Measurements from ENCODE around the gene DDX1. TPM values are rescaled to one million over a fixed set of nuclear protein-coding genes. Genes with fewer than 3 reads are reported as not detected.

Gene DDX1
- total and polyA plus RNA-seq, 10 of the 15 experiments (the other 5 are each of a cell fraction or from before 2014, with no cell fraction given) = 53.2 to 134 (median 85.6) TPM

GRCh38 chr2:15664273-15665066 lies 72.8 kb downstream of the DDX1 start:
- H3K9me3 ChIP-seq (replicated peaks; ENCODE audit: control insufficient read depth, insufficient read depth, low read length) = no peaks in the 10 kb centered on the region
- 54% methylated on average over 31 of the region's 31 CpGs for WGBS (ENCODE audit: insufficient coverage, insufficient replicate concordance, low lambda C conversion rate, missing lambda C conversion rate)
- ChIA-PET RAD21 (ENCODE audit: unreplicated experiment) (no interaction called here), SMC1A (ENCODE audit: uncharacterized antibody, unreplicated experiment) (no interaction called here), POLR2A (no interaction called here), CTCF (no interaction called here)
- H3K36me3 ChIP-seq (ENCODE audit: control insufficient read depth in 2 of 2, insufficient read depth in 2 of 2, low read length in 1 of 2) = no peaks in the 10 kb centered on the region
- intact Hi-C loops (cut with micrococcal nuclease; ENCODE audit: unreplicated experiment) (no loop called here), in situ Hi-C loops (cut with MboI) (no loop called here)
- no peak overlapping the region for H3K4me3 ChIP-seq
- no peak overlapping the region for H2AFZ ChIP-seq (ENCODE audit: control insufficient read depth, low read depth, low read length)
- no peaks in the 10 kb centered on the region for H3K4me1 ChIP-seq (ENCODE audit: control insufficient read depth, insufficient read depth, low read length)
- no peak overlapping the region for H3K27ac ChIP-seq (ENCODE audit: control insufficient read depth, insufficient read depth)
- no peaks in the 10 kb centered on the region; a peak in 1 of 4 replicates for H3K27me3 ChIP-seq (replicated peaks in 1 of 2; ENCODE audit: control insufficient read depth in 2 of 2, insufficient read depth in 2 of 2, low read length in 1 of 2)
- no peaks in the 10 kb centered on the region for H4K20me1 ChIP-seq (ENCODE audit: control insufficient read depth, insufficient read depth)
- DNase-seq (ENCODE audit: low read depth, low spot score) (no peak), ATAC-seq (peak; percentile 45; the same call in 2 of the 3 replicates), FAIRE-seq (no peak)
- no peaks in the 10 kb centered on the region for H3K79me2 ChIP-seq (ENCODE audit: control insufficient read depth, insufficient read depth, low read length)
- no peak for TF ChIP-seq HCFC1 (IDR thresholded peaks at IDR 0.05; ENCODE audit: low read length)
- no peak for TF ChIP-seq MEF2B (IDR thresholded peaks at IDR 0.05; ENCODE audit: partially characterized antibody, poor library complexity, severe bottlenecking)
- no peak for TF ChIP-seq EP300 (IDR thresholded peaks at IDR 0.05; ENCODE audit: borderline replicate concordance in 1 of 2, control insufficient read depth in 1 of 2, low read depth in 2 of 2, low read length in 2 of 2)
- H3K4me2 ChIP-seq (ENCODE audit: control insufficient read depth, insufficient read depth) = no peak overlapping the region
- no TSS peak for BruUV-seq (replicated peaks)
- no peak overlapping the region for H3K9ac ChIP-seq (ENCODE audit: control insufficient read depth, insufficient read depth, low read length)

DNA sequence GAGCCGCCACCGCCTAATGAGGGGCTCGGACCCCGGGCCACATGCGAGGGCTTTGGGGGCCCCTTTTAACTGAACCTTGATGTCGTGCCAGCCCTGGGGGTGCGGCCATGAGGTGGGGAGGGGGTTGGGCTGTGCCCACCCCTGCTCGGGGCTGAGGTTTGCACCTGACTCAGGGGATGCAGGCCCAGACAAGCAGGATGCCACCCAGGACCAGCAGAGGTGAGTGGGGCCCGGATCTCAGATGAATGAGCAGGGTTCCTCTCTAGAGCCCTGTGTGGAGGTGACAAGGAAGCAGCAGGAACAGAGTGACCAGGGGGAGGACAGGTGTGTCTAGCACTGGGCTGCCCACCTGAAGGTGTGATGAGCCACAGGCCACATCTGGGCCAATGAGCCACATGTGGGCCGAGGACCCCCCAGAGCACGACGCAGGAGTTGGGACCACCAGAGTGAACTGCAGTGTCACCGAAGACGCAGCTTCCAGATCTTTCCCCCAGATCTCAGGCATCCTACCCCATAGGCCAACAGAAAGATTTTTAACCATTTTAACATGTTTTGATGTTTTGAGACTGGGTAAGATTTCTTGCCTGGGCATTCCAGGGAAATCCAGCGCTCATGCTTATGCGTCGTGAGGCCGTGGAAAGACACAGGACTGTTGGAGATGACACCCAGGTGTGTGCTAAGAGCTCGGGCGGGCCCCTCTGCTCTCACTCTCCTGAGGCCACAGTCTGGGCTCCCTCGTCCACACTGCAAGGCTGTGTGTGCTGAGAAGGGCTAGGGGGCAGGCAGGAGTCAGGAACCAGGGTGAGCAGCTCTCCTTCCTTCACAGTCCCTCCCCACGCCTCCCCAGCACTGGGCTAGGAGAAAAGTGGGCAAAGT lies 73.6 kb downstream of the DDX1 start:
- Histone ChIP-seq H4K20me1 (ENCODE audit: control insufficient read depth, insufficient read depth) (no peaks in the 10 kb centered on the region), H3K9ac (ENCODE audit: control insufficient read depth, insufficient read depth, low read length) (no peak overlapping the region), H3K4me2 (ENCODE audit: control insufficient read depth, insufficient read depth) (no peak overlapping the region), H3K79me2 (ENCODE audit: control insufficient read depth, insufficient read depth, low read length) (no peaks in the 10 kb centered on the region), H3K4me3 (no peak overlapping the region), H3K9me3 (replicated peaks; ENCODE audit: control insufficient read depth, insufficient read depth, low read length) (no peaks in the 10 kb centered on the region), H3K36me3 (ENCODE audit: control insufficient read depth in 2 of 2, insufficient read depth in 2 of 2, low read length in 1 of 2) (no peaks in the 10 kb centered on the region), H3K4me1 (ENCODE audit: control insufficient read depth, insufficient read depth, low read length) (no peaks in the 10 kb centered on the region), H3K27me3 (replicated peaks in 1 of 2; ENCODE audit: control insufficient read depth in 2 of 2, insufficient read depth in 2 of 2, low read length in 1 of 2) (no peaks in the 10 kb centered on the region; a peak in 1 of 4 replicates), H2AFZ (ENCODE audit: control insufficient read depth, low read depth, low read length) (no peak overlapping the region), H3K27ac (ENCODE audit: control insufficient read depth, insufficient read depth) (no peak overlapping the region)
- no peak for ATAC-seq
- BruUV-seq (replicated peaks) = no TSS peak
- DNase-seq (ENCODE audit: low read depth, low spot score) = no peak
- ChIA-PET RAD21 (ENCODE audit: unreplicated experiment) (no interaction called here), POLR2A (no interaction called here), SMC1A (ENCODE audit: uncharacterized antibody, unreplicated experiment) (no interaction called here), CTCF (no interaction called here)
- intact Hi-C loops (cut with micrococcal nuclease; ENCODE audit: unreplicated experiment) = no loop called here
- in situ Hi-C loops (cut with MboI) = no loop called here
- TF ChIP-seq GABPA (IDR thresholded peaks at IDR 0.05; ENCODE audit: low read depth) (no peak), MEF2A (IDR thresholded peaks at IDR 0.05; ENCODE audit: insufficient read depth, low read depth, low read length) (no peak), BACH1 (IDR thresholded peaks at IDR 0.05; ENCODE audit: borderline replicate concordance) (no peak), SMARCA5 (IDR thresholded peaks at IDR 0.05) (no peak), RFX5 (IDR thresholded peaks at IDR 0.05; ENCODE audit: low read depth, low read length) (no peak)
- TF ChIP-seq, protein P1, sequence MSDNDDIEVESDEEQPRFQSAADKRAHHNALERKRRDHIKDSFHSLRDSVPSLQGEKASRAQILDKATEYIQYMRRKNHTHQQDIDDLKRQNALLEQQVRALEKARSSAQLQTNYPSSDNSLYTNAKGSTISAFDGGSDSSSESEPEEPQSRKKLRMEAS (IDR thresholded peaks at IDR 0.05; ENCODE audit: low read depth, low read length) = no peak
- TF ChIP-seq, protein P2, sequence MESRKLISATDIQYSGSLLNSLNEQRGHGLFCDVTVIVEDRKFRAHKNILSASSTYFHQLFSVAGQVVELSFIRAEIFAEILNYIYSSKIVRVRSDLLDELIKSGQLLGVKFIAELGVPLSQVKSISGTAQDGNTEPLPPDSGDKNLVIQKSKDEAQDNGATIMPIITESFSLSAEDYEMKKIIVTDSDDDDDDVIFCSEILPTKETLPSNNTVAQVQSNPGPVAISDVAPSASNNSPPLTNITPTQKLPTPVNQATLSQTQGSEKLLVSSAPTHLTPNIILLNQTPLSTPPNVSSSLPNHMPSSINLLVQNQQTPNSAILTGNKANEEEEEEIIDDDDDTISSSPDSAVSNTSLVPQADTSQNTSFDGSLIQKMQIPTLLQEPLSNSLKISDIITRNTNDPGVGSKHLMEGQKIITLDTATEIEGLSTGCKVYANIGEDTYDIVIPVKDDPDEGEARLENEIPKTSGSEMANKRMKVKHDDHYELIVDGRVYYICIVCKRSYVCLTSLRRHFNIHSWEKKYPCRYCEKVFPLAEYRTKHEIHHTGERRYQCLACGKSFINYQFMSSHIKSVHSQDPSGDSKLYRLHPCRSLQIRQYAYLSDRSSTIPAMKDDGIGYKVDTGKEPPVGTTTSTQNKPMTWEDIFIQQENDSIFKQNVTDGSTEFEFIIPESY (IDR thresholded peaks at IDR 0.05) = no peak
- 49% methylated on average over 22 of the region's 22 CpGs for WGBS (ENCODE audit: insufficient coverage, insufficient replicate concordance, low lambda C conversion rate, missing lambda C conversion rate)
- FAIRE-seq = no peak
